ENCODE results near the gene USH2A.
"Not testable (repeated sequence)": the region's sequence is repeated elsewhere in the genome, so short reads cannot be mapped to it uniquely, and the experiment has no call there.

USH2A gene

DNA sequence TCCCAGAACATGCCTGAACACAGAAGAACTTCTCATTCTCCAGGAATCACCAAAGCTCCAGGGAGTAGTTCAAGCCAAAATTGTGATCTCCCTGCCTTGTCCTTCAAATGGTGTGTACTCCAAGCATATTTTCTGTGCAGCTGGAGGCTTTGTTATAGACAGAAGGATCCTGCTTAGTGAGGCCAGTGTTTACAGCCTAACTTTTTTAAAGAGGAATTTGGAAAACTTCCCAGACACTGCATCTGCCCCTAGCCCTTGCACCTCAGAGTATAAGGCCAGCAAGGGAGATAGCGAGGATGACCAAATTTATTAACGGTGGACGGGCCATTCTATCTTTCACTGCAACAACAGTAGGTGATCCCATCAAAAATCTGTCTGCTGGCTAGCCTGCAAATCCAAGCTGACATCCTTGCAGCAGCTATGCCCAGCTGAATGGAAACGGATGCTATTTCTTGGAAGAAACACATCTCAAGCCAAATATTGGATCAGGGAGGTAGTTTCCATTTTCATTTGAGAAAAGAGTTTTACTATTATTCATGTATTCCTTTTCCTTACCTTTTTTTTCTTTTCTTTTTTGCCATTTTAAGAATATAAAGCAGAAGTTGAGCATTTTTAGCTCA, 249.8 kb downstream of the USH2A start:
- H3K27me3 ChIP-seq (ENCODE audit: insufficient read depth, low read length): no peaks in the 10 kb centered on the region
- no peaks in the 10 kb centered on the region for H3K36me3 ChIP-seq (ENCODE audit: insufficient read depth, low read length)
- no peak overlapping the region for H3K4me3 ChIP-seq (ENCODE audit: low read length)

DNA sequence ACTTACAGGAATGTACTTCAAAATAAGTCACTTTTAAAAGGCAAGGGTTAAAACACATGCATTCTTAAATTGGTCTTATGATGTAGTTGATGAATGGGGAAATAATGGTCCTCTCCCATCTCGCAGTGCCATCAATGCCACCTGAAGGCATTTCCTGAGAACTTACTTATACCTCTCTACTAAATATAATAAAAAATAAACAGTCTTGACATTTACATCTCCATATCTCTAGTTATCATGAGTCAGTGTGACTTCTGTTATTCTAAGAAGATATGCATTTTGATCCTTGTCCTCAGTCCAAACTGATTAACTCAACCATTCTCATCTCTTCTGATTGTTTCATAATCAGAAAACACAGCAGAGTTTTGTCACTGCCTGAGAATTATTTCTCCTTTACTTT, 253.9 kb downstream of the USH2A start:
- Histone ChIP-seq H2AFZ (ENCODE audit: low read depth, low read length) (no peak overlapping the region), H3K4me3 (ENCODE audit: low read length) (no peak overlapping the region), H3K9me3 (ENCODE audit: low read length) (no peaks in the 10 kb centered on the region), H3K4me1 (ENCODE audit: insufficient read depth, low read length) (no peaks in the 10 kb centered on the region), H3K36me3 (ENCODE audit: insufficient read depth, low read length) (no peaks in the 10 kb centered on the region), H3K27me3 (ENCODE audit: insufficient read depth, low read length) (no peaks in the 10 kb centered on the region)

More for the DNA sequence above, 249.8 kb downstream of the USH2A start:
- Histone ChIP-seq H2AFZ (ENCODE audit: low read depth, low read length) (no peak overlapping the region), H3K9me3 (ENCODE audit: low read length) (no peaks in the 10 kb centered on the region), H3K4me1 (ENCODE audit: insufficient read depth, low read length) (no peaks in the 10 kb centered on the region)

DNA sequence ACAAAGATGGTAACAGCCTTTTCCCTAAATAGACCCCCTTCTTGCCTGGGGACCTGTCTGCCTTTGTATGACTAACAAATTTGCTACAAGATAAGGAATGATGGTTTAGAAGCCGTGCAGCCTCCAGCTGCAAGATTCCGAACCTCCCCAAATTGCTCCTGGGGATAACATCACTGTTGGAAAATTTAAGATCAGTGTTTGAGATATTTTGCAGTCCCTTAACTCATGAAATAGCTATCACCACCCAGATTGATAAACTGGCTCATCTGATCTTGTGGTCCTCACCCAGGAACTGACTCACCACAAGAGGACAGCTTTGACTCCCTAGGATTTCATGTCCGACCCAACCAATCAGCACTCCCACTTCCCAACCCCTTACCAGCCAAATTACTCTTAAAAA, 254.7 kb downstream of the USH2A start:
- Histone ChIP-seq H3K4me1 (ENCODE audit: insufficient read depth, low read length) (no peaks in the 10 kb centered on the region), H3K27me3 (ENCODE audit: insufficient read depth, low read length) (no peaks in the 10 kb centered on the region), H3K4me3 (ENCODE audit: low read length) (no peak overlapping the region), H3K9me3 (ENCODE audit: low read length) (no peaks in the 10 kb centered on the region), H2AFZ (ENCODE audit: low read depth, low read length) (no peak overlapping the region), H3K36me3 (ENCODE audit: insufficient read depth, low read length) (no peaks in the 10 kb centered on the region)

DNA sequence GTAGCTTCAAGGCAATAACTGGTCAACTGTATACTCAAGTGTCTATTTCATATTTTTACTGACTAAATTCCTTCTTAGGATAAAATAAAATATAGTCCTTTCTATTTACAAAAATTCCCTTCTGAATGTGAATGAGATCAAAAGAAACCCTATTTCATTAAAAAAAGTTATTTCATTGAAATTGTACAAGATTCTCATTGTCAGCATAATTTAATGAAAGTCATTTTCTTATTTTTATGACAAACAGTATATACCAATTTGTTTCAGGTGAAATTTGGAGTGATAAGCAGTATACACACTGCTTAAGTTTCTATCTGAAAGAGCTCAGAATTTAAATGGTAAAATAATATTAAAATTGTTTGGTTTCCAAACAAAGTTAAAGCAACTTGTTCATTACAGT, 269.2 kb downstream of the USH2A start:
- Histone ChIP-seq H2AFZ (ENCODE audit: low read depth, low read length) (no peak overlapping the region), H3K36me3 (ENCODE audit: insufficient read depth, low read length) (no peaks in the 10 kb centered on the region), H3K4me3 (ENCODE audit: low read length) (no peak overlapping the region), H3K9me3 (ENCODE audit: low read length) (no peaks in the 10 kb centered on the region), H3K27me3 (ENCODE audit: insufficient read depth, low read length) (no peaks in the 10 kb centered on the region), H3K4me1 (ENCODE audit: insufficient read depth, low read length) (no peaks in the 10 kb centered on the region)

DNA sequence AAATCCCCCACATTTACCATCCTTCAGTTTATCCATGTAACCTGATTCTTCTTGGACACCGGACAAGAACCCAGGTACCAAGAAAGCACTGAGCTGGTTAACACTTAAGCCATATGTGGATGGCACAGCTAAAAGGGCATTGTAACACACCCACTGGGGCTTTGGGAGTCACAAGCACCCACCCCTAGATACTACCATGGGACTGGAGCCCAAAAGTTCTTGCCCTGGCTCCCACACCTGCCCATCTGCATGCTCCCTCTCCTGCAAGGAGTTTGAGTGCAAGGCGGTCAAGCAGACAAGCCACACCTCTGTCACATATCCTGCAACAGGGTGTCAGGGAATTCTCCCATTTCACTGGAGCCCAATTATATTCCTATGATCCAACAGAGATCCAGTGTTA, 270.1 kb downstream of the USH2A start:
- H3K36me3 ChIP-seq (ENCODE audit: insufficient read depth, low read length): no peaks in the 10 kb centered on the region
- H3K27me3 ChIP-seq (ENCODE audit: insufficient read depth, low read length): no peaks in the 10 kb centered on the region
- no peak overlapping the region for H3K4me3 ChIP-seq (ENCODE audit: low read length)
- H3K4me1 ChIP-seq (ENCODE audit: insufficient read depth, low read length): no peaks in the 10 kb centered on the region
- H2AFZ ChIP-seq (ENCODE audit: low read depth, low read length): no peak overlapping the region
- no peaks in the 10 kb centered on the region for H3K9me3 ChIP-seq (ENCODE audit: low read length)

DNA sequence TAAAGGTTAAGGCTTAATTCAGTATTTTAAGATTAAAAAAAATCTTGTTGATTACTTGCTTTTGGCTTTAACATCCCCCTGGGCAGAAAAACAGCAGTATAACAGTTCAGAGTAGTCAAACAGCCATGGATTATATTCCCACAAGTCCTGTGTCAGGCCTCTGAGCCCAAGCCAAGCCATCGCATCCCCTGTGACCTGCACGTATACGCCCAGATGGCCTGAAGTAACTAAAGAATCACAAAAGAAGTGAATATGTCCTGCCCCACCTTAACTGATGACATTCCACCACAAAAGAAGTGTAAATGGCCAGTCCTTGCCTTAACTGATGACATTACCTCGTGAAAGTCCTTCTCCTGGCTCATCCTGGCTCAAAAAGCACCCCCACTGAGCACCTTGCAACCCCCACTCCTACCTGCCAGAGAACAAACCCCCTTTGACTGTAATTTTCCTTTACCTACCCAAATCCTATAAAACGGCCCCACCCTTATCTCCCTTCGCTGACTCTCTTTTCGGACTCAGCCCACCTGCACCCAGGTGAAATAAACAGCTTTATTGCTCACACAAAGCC, 277.7 kb downstream of the USH2A start:
- H3K36me3 ChIP-seq (ENCODE audit: insufficient read depth, low read length); H3K4me3 ChIP-seq (ENCODE audit: low read length); H3K27me3 ChIP-seq (ENCODE audit: insufficient read depth, low read length); H2AFZ ChIP-seq (ENCODE audit: low read depth, low read length); H3K9me3 ChIP-seq (ENCODE audit: low read length): not testable (repeated sequence)
- H3K4me1 ChIP-seq (ENCODE audit: insufficient read depth, low read length): peaks cover 10% of the 10 kb centered on the region

DNA sequence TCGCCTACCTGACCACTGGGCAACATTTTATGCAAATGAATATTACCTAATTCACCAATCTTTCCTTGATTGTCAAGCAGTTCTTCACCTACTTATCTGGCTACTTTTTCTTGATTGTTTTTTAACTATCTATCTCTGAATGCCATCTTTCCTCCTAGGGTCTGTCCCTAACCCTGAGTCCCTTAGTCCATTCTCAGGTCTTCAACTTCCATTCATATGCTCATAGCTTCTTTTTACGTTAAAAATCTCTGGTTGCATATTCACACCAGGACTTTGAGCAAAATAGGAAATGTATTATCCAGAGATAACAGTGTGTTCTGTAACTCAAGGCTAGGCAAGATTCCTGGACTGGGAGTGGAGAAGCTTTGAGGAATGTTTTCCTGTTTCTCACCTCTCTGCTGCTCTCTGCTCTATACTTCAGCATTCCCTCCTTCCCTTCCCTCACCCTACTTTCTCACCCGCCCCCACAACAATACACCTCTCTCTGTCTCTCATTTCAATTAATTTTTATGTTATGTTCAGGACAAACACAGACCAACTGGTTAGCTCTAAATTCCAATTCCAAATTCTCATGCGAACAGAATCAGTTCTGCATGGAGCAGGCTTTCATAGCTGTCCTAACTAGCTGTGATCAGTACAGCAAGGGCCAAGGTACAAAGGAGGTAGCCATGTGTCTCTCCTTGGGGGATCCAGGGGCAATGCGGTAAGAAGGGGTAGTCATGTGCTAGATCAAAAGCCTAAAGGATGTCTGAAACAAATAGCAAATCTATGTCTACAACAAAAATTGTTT, 278.4 kb downstream of the USH2A start:
- Histone ChIP-seq H2AFZ (ENCODE audit: low read depth, low read length) (no peak overlapping the region), H3K4me3 (ENCODE audit: low read length) (no peak overlapping the region), H3K36me3 (ENCODE audit: insufficient read depth, low read length) (no peaks in the 10 kb centered on the region), H3K4me1 (ENCODE audit: insufficient read depth, low read length) (peaks cover 10% of the 10 kb centered on the region), H3K9me3 (ENCODE audit: low read length) (no peaks in the 10 kb centered on the region), H3K27me3 (ENCODE audit: insufficient read depth, low read length) (no peaks in the 10 kb centered on the region)

DNA sequence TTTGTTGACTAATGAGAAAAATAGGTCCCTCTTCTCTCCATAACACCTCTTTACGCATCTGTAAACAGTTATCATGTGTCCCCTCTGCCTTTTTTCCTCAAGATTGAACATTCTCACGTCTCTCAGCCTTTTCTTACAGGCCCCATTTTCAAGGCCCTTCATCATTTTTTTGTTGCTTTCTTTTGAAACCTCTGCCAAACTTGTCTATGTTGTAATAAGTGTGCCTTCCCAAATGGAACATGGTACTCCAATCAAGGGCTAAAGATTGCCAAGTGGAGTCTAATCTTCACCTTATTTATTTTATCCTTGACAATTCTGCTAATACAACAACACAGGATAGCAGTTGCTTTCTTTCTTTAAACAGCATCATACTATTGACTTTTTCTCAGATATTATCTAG, 280.3 kb downstream of the USH2A start:
- H3K4me1 ChIP-seq (ENCODE audit: insufficient read depth, low read length): peaks cover 10% of the 10 kb centered on the region
- no peaks in the 10 kb centered on the region for H3K27me3 ChIP-seq (ENCODE audit: insufficient read depth, low read length)
- no peak overlapping the region for H3K4me3 ChIP-seq (ENCODE audit: low read length)
- H3K9me3 ChIP-seq (ENCODE audit: low read length): no peaks in the 10 kb centered on the region
- no peak overlapping the region for H2AFZ ChIP-seq (ENCODE audit: low read depth, low read length)
- H3K36me3 ChIP-seq (ENCODE audit: insufficient read depth, low read length): no peaks in the 10 kb centered on the region

DNA sequence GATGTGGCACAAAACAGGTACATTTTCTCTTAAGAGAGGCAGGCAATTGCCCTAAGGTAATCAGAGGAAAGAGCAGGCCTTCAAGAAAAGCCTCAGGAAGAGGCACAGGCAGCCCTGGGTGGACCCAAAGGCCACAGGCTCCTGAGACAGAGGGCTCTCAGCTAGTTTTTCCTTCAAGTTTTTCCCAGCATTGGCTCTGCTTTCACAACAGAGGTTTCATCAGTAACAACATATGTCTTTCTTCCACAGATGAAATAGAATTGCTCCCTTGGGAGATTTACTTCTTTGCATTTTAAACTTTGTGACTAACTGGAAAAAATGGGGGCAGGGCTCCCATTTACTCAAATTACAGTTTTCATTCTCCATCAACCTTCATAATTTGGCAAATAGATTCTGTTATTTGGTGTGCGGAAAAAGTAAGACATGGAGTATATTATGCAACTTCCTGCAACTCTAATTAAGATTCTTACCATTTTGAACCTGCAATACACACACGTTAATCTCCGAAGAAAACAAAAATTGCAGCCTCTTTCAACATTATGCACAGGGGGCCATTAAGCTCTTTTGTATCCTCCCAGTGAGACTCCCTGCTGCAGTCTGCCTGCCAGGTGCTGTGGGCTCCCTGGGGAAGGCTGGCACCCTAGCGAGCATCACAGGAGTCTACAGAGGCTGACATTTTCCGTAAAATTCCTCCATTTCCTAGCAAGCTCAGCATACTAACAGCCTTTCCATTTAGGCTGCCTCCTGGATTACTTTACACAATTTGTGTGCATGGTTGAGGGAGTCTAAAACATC, 282.3 kb downstream of the USH2A start:
- Histone ChIP-seq H3K4me1 (ENCODE audit: insufficient read depth, low read length) (peaks cover 10% of the 10 kb centered on the region), H3K36me3 (ENCODE audit: insufficient read depth, low read length) (no peaks in the 10 kb centered on the region), H3K27me3 (ENCODE audit: insufficient read depth, low read length) (no peaks in the 10 kb centered on the region), H3K4me3 (ENCODE audit: low read length) (no peak overlapping the region), H3K9me3 (ENCODE audit: low read length) (no peaks in the 10 kb centered on the region), H2AFZ (ENCODE audit: low read depth, low read length) (peak overlapping the region; percentile 26)

DNA sequence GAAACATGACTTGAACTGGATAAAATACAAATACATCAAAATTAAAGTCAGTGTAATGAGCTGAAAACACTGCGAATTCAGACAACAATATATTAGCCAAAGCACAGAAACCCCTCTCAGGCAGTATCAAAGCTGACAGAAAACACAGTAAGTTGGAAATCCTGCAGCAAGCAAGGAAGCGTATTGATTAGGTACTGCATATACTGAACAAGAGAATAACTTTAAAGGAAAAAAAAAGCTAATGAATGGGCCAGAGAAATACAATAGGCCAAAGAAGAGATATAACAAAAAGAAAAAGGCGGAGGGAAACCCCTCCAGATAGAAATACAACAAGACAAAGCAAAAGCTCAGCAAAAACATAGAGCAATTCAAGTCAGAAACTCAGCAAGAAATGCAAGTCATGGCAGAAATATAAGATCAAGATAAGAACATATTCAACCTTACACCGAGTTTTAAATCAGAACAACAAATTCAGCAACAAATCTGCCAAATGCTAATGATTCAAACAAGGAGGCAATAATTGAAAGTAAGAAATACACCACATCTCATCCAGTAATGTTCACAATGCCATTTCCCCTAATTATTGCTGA, 299.0 kb downstream of the USH2A start:
- H3K4me1 ChIP-seq (ENCODE audit: insufficient read depth, low read length): no peaks in the 10 kb centered on the region
- H3K36me3 ChIP-seq (ENCODE audit: insufficient read depth, low read length): no peaks in the 10 kb centered on the region
- H3K9me3 ChIP-seq (ENCODE audit: low read length): no peaks in the 10 kb centered on the region
- no peak overlapping the region for H2AFZ ChIP-seq (ENCODE audit: low read depth, low read length)
- H3K27me3 ChIP-seq (ENCODE audit: insufficient read depth, low read length): no peaks in the 10 kb centered on the region
- H3K4me3 ChIP-seq (ENCODE audit: low read length): no peak overlapping the region

DNA sequence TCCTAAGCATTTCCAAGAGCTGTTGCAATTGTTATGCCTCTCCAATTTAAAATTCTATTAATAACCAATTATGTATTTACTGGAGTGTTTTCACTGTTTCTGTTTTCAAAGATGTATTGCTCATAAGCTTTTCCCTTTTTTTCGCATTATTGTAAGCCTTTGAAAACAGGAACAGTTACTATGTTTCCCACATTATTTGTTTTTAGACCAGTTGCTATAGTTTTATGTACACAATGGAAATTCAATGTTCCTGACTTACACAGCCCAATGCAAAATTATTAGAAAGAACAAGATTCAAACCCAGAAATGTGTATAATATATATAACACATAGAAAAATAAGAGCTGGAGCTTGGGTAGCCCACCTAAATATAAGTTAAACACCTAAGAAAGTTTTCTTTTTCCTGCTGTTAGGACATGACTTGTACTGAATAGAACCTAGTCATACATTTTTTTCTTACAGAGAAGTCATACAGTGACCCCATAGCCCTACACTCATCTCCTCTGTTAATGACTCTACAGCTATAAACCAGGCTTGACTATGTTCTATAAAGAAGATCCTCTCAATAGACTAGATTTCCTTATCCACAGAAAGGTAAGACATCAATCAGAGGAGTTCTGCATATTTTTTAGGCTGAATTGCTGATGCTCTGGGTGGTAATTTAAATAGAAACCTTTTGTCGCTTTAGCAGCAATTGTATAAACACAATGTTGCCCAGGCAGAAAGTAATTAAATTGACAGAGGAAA, 299.6 kb downstream of the USH2A start:
- H2AFZ ChIP-seq (ENCODE audit: low read depth, low read length): no peak overlapping the region
- no peaks in the 10 kb centered on the region for H3K9me3 ChIP-seq (ENCODE audit: low read length)
- H3K27me3 ChIP-seq (ENCODE audit: insufficient read depth, low read length): no peaks in the 10 kb centered on the region
- H3K4me1 ChIP-seq (ENCODE audit: insufficient read depth, low read length): no peaks in the 10 kb centered on the region
- no peak overlapping the region for H3K4me3 ChIP-seq (ENCODE audit: low read length)
- no peaks in the 10 kb centered on the region for H3K36me3 ChIP-seq (ENCODE audit: insufficient read depth, low read length)

DNA sequence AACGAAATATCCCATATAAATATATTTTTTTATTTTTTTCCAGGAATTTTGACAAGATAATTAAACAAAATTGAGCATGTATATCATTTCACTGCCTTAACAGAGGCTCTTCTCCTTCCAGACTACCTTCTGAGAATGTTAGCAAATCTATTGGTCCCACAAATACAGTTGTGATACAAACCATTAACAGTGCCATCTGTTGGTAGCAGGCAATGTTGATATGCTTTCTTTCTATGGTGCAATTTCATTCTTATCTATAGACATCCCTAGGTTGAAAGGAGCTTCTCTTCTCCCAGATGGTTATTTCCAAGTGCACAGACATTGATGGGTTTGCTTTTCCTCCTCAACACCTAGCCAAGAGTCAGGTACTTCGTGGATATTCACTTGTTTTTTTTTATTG, 303.6 kb downstream of the USH2A start:
- Histone ChIP-seq H2AFZ (ENCODE audit: low read depth, low read length) (no peak overlapping the region), H3K4me1 (ENCODE audit: insufficient read depth, low read length) (no peaks in the 10 kb centered on the region), H3K9me3 (ENCODE audit: low read length) (no peaks in the 10 kb centered on the region), H3K4me3 (ENCODE audit: low read length) (no peak overlapping the region), H3K36me3 (ENCODE audit: insufficient read depth, low read length) (no peaks in the 10 kb centered on the region), H3K27me3 (ENCODE audit: insufficient read depth, low read length) (no peaks in the 10 kb centered on the region)
